Stimulated activated CD4-positive, alpha-beta T cell treated with anti-CD3 and anti-CD28 coated beads, TNF-alpha, amount 100 ng/mL, for 24 hours (primary cell): ENCODE data around the gene CLIC3.
A peak's percentile ranks its signal among the peaks of the same experiment; 100 is the strongest.

Experiments
- DNase-seq, 3 experiments: peaks; one replicate each; pipeline ENCODE4 v3.0.0-alpha.2; 2020; ENCODE audit warnings: low read depth in 3 of 3

Gene CLIC3

GRCh38 chr9:136980669-136981478, 15.5 kb downstream of the CLIC3 start:
- DNase-seq, result no peak

GRCh38 chr9:136979769-136980587, 16.4 kb downstream of the CLIC3 start:
- DNase-seq, result no peak

GRCh38 chr9:136978865-136979544, 17.4 kb downstream of the CLIC3 start:
- DNase-seq, result no peak

- DNase-seq, result peak; percentile 40 to 60 (median 47)
These were observed 18.1 kb downstream of the CLIC3 start for GRCh38 chr9:136978073-136978864.

- no peak for DNase-seq
These were observed 18.7 kb downstream of the CLIC3 start for GRCh38 chr9:136977649-136978072.

- DNase-seq, result no peak
These were observed 19.1 kb downstream of the CLIC3 start, which contains the start of gene PTGDS for GRCh38 chr9:136977223-136977622. Gene PTGDS, plus strand, starts transcription at chr9:136977504. Its CDS starts 75 bp downstream, at chr9:136977579.

- no peak for DNase-seq
These were observed 20.7 kb downstream of the CLIC3 start for GRCh38 chr9:136975644-136976043.

- no peak for DNase-seq
These were observed 21.4 kb downstream of the CLIC3 start for GRCh38 chr9:136974817-136975535.

- no peak for DNase-seq
These were observed 22.4 kb downstream of the CLIC3 start for GRCh38 chr9:136973618-136974617.

- no peak for DNase-seq
These were observed 23.6 kb downstream of the CLIC3 start for GRCh38 chr9:136972743-136973142.

GRCh38 chr9:136972335-136972734, 24.0 kb downstream of the CLIC3 start:
- DNase-seq, result no peak

GRCh38 chr9:136971746-136972145, 24.6 kb downstream of the CLIC3 start:
- no peak for DNase-seq

- no peak for DNase-seq
These were observed 26.0 kb downstream of the CLIC3 start for GRCh38 chr9:136970361-136970760.

GRCh38 chr9:136969774-136970173, 26.6 kb downstream of the CLIC3 start:
- DNase-seq, result no peak

GRCh38 chr9:136969150-136969549, 27.2 kb downstream of the CLIC3 start:
- DNase-seq, result no peak

- no peak for DNase-seq
These were observed 27.8 kb downstream of the CLIC3 start for GRCh38 chr9:136968333-136969127.

- no peak for DNase-seq
These were observed 30.4 kb downstream of the CLIC3 start for GRCh38 chr9:136965771-136966484.
